Kidney (tissue), 14 donors: ENCODE data around the gene PPBP. TPM values are rescaled to one million over a fixed set of nuclear protein-coding genes. Genes with fewer than 3 reads are reported as not detected.

Experiments
- DNase-seq, 5 donors: peaks; one replicate each; pipeline ENCODE4 v3.0.0-alpha.2; 2013 to 2020
- FAIRE-seq: peaks from 2 replicates; lab custom pipeline; 2012; peaks lifted over from hg19 to GRCh38; lab: Jason Lieb, UNC
- H3K27ac ChIP-seq, 2 donors: one replicate each; pipeline ENCODE4 v1.7.0; 2013; ENCODE audit warnings: low read depth in 2 of 2, low read length in 2 of 2, inconsistent platforms in 1 of 2
- H3K27me3 ChIP-seq: one replicate; pipeline ENCODE4 v1.7.1; 2013; ENCODE audit warnings: low read length, inconsistent platforms; ENCODE audit not compliant: control insufficient read depth, insufficient read depth
- H3K36me3 ChIP-seq, 3 donors: one replicate each; pipeline versions ENCODE4 v1.7.0 to v1.7.1; 2013; ENCODE audit warnings: low read length in 3 of 3, control low read depth in 1 of 3, inconsistent platforms in 1 of 3; ENCODE audit not compliant: insufficient read depth in 3 of 3, control insufficient read depth in 2 of 3
- H3K4me1 ChIP-seq, 3 donors: one replicate each; pipeline versions ENCODE4 v1.7.0 to v1.7.1; 2013; ENCODE audit warnings: low read length in 3 of 3, inconsistent platforms in 1 of 3, low read depth in 1 of 3; ENCODE audit not compliant: control insufficient read depth in 2 of 3, insufficient read depth in 2 of 3
- H3K4me3 ChIP-seq, 3 donors: one replicate each; pipeline versions ENCODE4 v1.7.0 to v1.8.1; 2013; ENCODE audit warnings: low read length in 3 of 3, control low read depth in 1 of 3, inconsistent platforms in 1 of 3
- H3K9ac ChIP-seq, 3 donors: one replicate each; pipeline versions ENCODE4 v1.7.0 to v1.7.1; 2013; ENCODE audit warnings: low read length in 3 of 3, control low read depth in 1 of 3, inconsistent platforms in 1 of 3
- H3K9me3 ChIP-seq, 3 donors: one replicate each; pipeline versions ENCODE4 v1.7.0 to v1.7.1; 2013; ENCODE audit warnings: low read length in 3 of 3, control low read depth in 1 of 3, inconsistent platforms in 1 of 3; ENCODE audit not compliant: control insufficient read depth in 2 of 3, insufficient read depth in 1 of 3
- CTCF ChIP-seq: IDR thresholded peaks from 3 replicates; pipeline ENCODE4 v1.5.1; 2012; ENCODE audit warnings: mild to moderate bottlenecking, moderate library complexity, borderline replicate concordance; ENCODE audit not compliant: insufficient read depth; ENCODE audit errors: extremely low read depth
- intact Hi-C: fragments of 100-400 bp; cut with DNase I; formaldehyde crosslinking; loops from one replicate; pipeline ENCODE4 v1.11.1; 2022
- polyA plus RNA-seq: library from polyadenylated mRNA; stranded (reverse); fragments of 350-450 nt; fragmentation: Illumina TruSeq; extraction: RNeasy Lipid Tissue Mini Kit (QIAGEN cat#74804); gene quantifications from one replicate; pipeline ENCODE4 v1.2.3, GENCODE V29; 2014; ENCODE audit warnings: low read depth, low replicate concordance; ENCODE audit not compliant: insufficient read depth
- total RNA-seq: library from RNA; stranded (reverse); fragmentation: NEBNext Ultra II Directional; extraction: Animal tissue kit (Norgen Biotek cat#: 25700); gene quantifications from one replicate; pipeline ENCODE4 v1.2.1, GENCODE V29; 2021
- donor health status: control.
- donor health status: control.
- donor health status: control.
- donor health status: control.
- donor health status: control.
- donor health status: DM: yes; HTN: yes; CAD: no.
- donor health status: Normal renal cell carcinoma (clear cell type).

PPBP gene
- total and polyA plus RNA-seq, 2 donors from 2014 or later, result 1.5 TPM; not detected in 1

- Histone ChIP-seq H3K9ac (no peak overlapping the region), H3K36me3 (no peaks in the 10 kb centered on the region), H3K4me3 (no peak overlapping the region), H3K4me1 (no peaks in the 10 kb centered on the region), H3K9me3 (no peaks in the 10 kb centered on the region), H3K27ac (no peak overlapping the region), H3K27me3 (no peaks in the 10 kb centered on the region)
- no peak for DNase-seq
- FAIRE-seq, result no peak
- no peak for TF ChIP-seq CTCF
- intact Hi-C loops, result no loop called here
Observed at GRCh38 chr4:73943555-73943954, 44.4 kb downstream of the PPBP start.

GRCh38 chr4:73936969-73937368, 51.0 kb downstream of the PPBP start:
- DNase-seq (no peak), FAIRE-seq (no peak)
- H3K27me3 ChIP-seq, result no peaks in the 10 kb centered on the region
- no peak overlapping the region for H3K9ac ChIP-seq
- no peak for TF ChIP-seq CTCF
- no peaks in the 10 kb centered on the region for H3K4me1 ChIP-seq
- H3K27ac ChIP-seq, result no peak overlapping the region
- no peaks in the 10 kb centered on the region for H3K9me3 ChIP-seq
- no peak overlapping the region for H3K4me3 ChIP-seq
- intact Hi-C loops, result no loop called here
- H3K36me3 ChIP-seq, result no peaks in the 10 kb centered on the region

Other genes starting within 250 kb of the PPBP start
- 4.8 TPM for gene CXCL8, start 247.6 kb downstream of the PPBP start, total RNA-seq
- gene CXCL8, start 247.6 kb downstream of the PPBP start, polyA plus RNA-seq, result 1.3 TPM
- gene CXCL6, start 151.5 kb downstream of the PPBP start, total RNA-seq, result 8.2 TPM
- 1.1 TPM for gene CXCL6, start 151.5 kb downstream of the PPBP start, polyA plus RNA-seq
- 1.0 TPM for gene PF4V1, start 134.9 kb downstream of the PPBP start, total RNA-seq
- gene PF4V1, start 134.9 kb downstream of the PPBP start, polyA plus RNA-seq, result not detected
- 29.7 TPM for gene CXCL1, start 118.8 kb downstream of the PPBP start, total RNA-seq
- gene CXCL1, start 118.8 kb downstream of the PPBP start, polyA plus RNA-seq, result 6.4 TPM
- not detected for gene PF4, start 6.2 kb downstream of the PPBP start, total RNA-seq
- 0.80 TPM for gene PF4, start 6.2 kb downstream of the PPBP start, polyA plus RNA-seq
- gene CXCL5, start 10.5 kb upstream of the PPBP start, total RNA-seq, result 0.63 TPM
- not detected for gene CXCL5, start 10.5 kb upstream of the PPBP start, polyA plus RNA-seq
- 2.8 TPM for gene CXCL3, start 50.5 kb upstream of the PPBP start, total RNA-seq
- gene CXCL3, start 50.5 kb upstream of the PPBP start, polyA plus RNA-seq, result 0.97 TPM
- 17.8 TPM for gene CXCL2, start 111.0 kb upstream of the PPBP start, total RNA-seq
- 16.9 TPM for gene CXCL2, start 111.0 kb upstream of the PPBP start, polyA plus RNA-seq
- gene MTHFD2L, start 169.9 kb upstream of the PPBP start, total RNA-seq, result 16.3 TPM
- gene MTHFD2L, start 169.9 kb upstream of the PPBP start, polyA plus RNA-seq, result 12.3 TPM